ENCODE results near the gene CSTF1.

CSTF1 gene

DNA sequence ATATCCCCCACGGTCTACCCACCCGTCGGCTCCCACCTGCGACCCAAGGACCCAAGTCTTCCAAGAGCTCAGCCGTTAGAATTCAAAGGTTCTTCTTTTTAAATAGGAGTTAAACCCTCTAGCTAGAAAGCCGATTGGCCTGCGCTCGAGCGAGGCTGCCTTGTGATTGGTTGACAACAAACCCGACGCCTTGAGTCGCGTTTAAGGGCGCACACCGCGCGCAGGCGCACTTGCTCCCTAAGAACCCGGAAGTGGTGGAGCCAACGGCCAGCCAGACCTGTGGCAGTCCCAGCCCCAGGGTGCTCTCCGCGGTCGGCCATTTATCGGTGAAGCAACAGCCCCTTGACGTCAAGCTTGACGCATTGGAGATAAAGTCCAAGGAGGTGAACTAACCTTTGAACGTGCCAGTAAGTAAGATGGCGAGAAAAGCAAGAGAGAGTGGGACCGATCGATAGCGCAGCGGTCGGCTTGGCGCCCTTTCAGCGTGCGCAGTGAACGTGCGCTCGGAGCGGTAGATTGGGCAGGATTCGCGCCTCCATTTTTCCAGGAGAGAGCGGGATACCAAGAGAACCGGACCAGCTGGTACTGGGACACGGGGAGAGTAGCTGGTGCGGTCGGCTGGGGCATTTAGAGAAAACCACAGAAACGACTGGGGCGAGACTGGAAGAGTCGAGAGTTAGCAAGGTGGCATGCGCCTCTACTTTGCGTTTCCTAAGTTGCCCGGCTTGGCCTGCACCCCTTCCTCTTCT lies at the start of gene CSTF1, which contains the start of gene AURKA:
Gene CSTF1 (plus strand): TSS at position 514 of the 749 bp plus-strand sequence. CDS start 2,908 bp downstream, outside the sequence.
Gene AURKA (minus strand): TSS at position 84 of the 749 bp plus-strand sequence. CDS start 4,018 bp downstream, outside the sequence.
- DNase-seq = peak; percentile 99

DNA sequence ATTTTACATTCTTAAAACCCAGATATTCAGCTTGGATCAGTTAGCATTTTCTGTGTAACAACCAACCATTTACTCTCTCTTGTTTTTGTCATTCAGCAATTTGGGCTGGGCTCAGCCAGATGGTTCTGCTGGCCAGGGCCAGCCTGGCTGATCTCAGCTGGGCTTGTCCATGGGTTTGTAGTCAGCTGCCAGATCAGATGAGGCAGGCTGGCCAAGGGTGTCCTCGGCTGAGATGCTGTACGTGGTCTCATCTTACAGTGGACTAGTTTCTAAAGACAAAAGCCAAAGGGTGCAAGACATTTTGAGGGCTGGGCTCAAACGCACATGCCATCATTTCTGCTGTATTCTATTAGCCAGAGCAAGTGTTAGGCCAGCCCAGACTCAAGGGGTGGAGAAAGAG lies 49.7 kb upstream of the CSTF1 start:
- DNase-seq = no peak

GRCh38 chr20:56343861-56344381 lies 48.5 kb upstream of the CSTF1 start:
- no peak for DNase-seq

GRCh38 chr20:56345911-56346310 lies 46.5 kb upstream of the CSTF1 start:
- no peak for DNase-seq

DNA sequence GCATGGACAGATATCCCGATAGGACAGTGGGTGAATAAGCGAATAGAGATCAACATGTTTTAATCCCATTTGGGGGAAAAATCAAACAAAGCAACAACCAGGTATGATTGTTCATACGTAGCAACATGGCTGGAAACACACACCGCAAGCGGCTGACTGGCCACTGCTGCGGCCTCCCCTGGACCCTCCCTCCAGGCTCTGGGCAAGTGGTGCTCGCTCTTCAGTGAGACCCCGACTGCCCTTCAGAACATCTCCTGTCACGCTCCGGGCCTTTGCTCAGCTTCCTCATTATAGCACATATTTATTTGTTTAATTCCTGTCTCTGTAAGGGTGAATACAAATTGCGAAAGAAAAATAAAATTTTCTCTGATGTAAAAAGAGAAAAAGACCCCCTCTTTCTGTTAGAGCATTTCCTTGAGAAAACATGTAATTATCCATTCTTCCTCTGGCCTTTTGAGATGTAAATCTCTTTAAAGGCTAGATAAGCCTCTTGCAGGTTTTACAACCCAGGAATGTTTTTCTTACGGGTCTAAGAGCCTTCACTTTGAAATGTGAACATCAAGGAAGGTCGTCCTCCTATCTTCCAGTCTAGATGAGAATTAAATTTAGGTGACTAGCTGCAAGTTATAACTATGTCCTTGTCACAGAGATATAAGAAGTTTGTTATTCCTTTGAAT lies 44.7 kb upstream of the CSTF1 start:
- no peak for DNase-seq

GRCh38 chr20:56348305-56348693 lies 44.1 kb upstream of the CSTF1 start:
- DNase-seq = no peak

DNA sequence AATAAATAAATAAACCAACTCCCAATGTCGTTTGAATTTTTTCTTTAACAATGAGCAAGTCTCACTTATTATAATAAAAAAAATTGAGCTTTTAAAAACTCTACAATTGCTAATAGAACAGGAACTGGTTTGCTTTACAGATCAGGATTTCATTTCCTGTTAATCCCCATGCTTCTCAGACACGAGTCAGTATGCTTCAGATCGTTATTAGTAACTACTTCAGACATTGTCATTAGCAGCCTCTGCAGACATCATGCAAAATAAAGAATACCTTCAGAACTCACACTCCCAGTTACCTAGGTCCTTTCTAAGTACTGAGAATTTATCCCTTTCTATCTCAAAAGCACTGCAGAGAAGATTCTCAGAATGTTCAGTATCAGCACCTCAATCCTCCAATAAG lies 43.7 kb upstream of the CSTF1 start:
- no peak for DNase-seq

- no peak for DNase-seq
Observed at GRCh38 chr20:56350842-56351241, 41.6 kb upstream of the CSTF1 start.

- DNase-seq = no peak
Observed at GRCh38 chr20:56352345-56353055, 39.9 kb upstream of the CSTF1 start.

- no peak for DNase-seq
Observed at GRCh38 chr20:56353356-56353755, 39.1 kb upstream of the CSTF1 start.

DNA sequence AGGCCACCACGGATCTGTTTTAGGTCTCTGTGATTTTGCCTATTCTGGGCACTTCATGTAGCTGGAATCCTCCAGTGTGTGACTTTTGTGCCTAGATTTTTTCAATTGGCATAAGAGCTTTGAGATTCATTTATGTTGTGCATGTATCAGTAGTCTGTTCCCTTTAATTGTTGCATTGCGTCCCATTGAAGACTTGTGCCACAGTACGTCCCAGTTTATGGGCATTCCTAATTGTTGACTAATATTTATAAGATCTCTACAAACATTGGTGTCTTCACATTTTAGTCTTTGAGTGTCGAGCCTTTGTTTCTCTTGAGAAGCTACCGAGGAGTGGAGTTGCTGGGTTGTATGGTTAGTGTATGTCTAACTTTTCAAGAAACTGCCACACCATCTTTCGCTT lies 34.4 kb upstream of the CSTF1 start:
- no peak for DNase-seq

DNA sequence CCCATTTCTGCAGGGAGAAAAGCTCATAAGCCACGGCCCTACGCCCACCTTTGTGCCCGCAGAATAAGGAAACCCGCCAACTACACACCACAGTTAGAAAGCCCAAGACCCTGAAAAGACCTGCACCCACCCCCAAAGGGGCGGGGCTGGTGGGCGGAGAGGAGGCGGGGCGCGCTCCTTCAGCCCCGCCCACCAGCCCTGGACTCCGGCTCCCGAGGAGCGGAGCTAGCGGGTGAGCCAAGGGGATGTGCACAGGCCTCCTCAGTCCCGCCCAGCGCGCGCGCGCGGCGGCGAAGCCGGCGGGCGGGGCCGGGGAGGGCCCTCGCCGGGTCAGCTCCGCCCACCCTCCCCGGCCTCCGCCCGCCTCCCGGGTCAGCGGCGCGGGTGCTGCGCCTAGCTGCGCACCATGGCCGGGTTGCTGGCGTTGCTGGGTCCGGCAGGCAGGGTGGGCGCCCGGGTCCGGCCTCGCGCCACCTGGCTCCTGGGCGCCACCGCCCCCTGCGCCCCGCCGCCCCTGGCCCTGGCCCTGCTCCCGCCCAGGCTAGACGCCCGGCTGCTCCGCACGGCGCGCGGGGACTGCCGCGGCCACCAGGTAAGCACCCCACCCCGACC lies 33.7 kb upstream of the CSTF1 start, which contains the start of gene FAM210B:
Gene FAM210B (plus strand): TSS at position 375 of the 612 bp plus-strand sequence. CDS start 32 bp downstream, at position 407.
- peak; percentile 76 for DNase-seq

DNA sequence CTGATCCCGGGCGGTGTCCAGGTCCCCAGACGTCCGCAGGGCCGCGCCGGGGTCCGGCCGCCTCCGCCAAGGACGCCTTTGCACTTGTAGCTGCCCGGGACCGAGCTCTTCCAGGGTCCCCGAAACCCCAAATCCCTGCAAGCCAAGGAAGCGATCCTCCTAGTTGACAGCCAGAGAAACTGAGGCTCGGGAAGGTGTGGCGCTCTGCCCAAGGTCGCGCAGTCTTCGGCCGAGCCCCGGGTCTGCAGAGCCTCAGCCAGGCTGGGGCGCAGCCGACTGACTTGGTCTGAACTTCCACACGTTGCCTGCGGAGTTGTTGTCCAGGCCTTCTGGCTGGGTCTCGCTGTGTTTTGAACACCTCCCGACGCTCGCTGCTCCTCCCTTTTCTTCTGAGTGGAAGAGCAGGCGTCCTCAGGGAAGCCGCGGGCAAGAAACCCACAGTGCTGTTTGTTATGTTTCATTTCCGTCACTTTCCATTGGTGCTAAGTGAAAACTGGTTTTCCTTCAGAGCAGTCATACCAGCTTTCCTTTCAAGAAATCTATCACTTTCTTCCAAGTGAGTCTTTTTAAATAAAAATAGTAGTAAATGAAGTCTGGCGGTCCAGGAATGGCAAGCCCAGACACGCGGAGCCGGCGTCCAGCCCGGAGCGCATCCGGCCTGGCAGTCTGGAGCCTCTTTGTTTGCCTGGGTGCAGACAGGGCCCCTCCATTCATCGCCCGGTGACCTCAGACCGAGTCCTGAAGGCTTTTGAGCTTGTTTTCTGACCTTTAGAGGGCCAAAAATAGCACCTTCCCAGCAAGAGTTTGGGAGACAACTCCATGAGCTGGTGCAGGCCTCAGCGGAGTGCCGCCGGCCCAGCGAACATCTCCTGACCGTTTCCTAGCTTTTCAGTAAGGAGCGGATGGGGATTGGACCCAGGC lies 33.0 kb upstream of the CSTF1 start:
- DNase-seq = peak; percentile 7

DNA sequence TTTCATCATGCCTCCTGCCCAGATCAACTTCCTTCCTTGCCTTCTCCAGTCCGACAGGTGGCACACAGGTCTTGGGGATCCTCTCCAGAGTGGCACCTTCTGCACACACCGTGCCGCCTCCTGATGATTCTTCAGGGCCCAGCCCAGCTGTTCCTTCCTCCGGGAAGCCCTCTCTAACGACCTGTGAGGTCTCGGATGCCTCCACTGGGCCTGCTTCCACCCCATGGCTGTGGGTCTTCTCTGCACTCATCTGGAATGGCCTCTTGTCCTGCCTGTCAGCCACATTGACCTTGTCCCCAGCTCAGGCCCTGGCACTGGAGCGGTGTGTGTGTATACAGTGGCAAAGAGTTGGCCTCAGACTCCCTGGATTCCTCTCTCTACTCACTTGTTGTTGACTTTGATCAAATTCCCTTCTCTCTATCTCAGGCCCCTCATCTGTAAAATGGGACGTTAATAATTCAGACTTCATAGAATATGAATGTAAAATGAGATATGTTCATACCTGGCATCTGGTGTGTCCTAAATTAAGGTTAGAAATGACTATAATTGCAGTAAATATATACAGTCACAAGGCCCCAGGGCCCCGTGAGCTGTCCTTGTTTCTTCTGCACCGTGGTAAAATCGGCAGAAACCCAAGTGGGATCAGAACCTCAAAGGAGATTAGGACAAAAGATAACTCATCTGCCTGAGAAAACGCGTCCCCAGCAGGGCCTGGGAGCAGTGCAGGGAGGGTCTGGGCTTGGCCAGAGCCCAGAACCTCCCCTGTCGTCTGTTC lies 32.1 kb upstream of the CSTF1 start:
- DNase-seq = no peak

- no peak for DNase-seq
Observed at GRCh38 chr20:56360908-56361205, 31.6 kb upstream of the CSTF1 start.

DNA sequence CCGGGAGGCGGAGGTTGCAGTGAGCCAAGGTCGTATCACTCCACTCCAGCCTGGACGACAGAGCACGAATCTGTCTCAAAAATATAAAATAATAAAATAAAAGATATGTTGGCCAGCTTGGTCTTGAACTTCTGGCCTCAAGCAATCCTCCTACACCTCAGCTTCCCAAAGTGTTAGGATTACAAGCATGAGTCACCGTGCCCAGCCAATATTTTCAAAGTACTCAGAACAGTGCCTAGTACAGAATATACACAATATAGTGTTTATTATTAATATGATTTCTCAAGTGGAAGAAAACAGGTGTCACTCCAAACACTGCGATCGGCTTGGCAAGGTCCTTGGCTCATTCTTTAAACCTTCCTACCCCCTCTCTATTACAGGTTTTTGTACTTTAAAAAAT lies 30.5 kb upstream of the CSTF1 start:
- DNase-seq = no peak

DNA sequence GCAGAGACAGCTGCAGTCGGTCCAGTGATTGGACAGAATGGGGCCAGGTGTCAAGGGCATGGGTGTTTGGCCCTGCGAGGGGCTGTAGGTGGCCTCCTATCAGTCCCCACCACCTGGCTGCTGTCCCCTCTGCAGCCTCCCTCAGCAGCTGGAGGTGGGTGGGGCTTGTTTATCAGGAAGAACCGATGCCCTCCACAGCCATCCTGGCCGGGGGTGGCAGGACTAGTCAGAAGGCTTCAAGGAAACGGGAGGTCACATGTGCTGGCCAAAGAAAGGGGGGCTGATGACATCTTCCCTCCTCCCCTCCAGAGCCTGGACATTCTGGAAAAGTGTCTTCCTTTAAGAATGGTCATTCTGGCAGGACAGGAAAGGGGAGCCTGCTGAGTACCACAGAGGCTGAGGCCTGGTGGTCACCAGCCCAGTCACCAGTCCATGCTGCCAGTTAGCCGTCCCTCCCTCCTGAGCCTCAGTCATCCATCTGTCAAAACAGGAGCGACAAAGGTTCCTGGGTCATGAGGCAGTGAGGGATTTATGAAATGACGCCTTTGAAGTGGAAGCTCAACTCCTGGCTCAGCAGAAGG lies 29.5 kb upstream of the CSTF1 start:
- DNase-seq = no peak

- no peak for DNase-seq
Observed at GRCh38 chr20:56363491-56363890, 29.0 kb upstream of the CSTF1 start.

- DNase-seq = no peak
Observed at GRCh38 chr20:56368351-56369134, 23.9 kb upstream of the CSTF1 start.

DNA sequence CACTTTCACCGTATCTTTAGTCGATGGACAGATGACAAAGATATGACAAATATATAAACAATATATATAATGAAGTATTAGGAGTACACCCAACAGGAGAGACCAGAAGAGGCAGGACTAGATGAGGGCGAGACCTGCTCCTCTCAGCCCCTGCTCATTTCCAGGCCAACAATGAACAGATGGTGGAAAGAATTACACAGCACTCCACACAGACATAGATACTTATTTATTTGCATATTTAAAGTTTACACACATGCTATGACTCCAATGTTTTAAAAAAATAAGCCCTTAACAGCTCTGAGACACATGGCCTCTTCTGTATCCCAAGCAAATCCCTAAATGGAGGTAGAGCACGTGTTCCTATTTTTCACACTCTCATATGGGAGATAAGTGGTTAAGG lies 23.3 kb upstream of the CSTF1 start:
- DNase-seq = no peak

Measured in activated gamma-delta T cell treated with Interleukin-2 at 50 U/mL for 16 hours (primary cell).